Activated T-helper 1 cell treated with anti-CD3 and anti-CD28 coated beads, Interleukin-2, amount 50 U/mL, for 16 hours (primary cell): Measurements from ENCODE around the gene COL4A3.

ENCODE experiments used
- DNase-seq, 2 donors: peaks; one replicate each; pipeline ENCODE4 v3.0.0-alpha.2; 2020; ENCODE audit warnings: low read depth in 1 of 2, low spot score in 1 of 2

Gene COL4A3

DNA sequence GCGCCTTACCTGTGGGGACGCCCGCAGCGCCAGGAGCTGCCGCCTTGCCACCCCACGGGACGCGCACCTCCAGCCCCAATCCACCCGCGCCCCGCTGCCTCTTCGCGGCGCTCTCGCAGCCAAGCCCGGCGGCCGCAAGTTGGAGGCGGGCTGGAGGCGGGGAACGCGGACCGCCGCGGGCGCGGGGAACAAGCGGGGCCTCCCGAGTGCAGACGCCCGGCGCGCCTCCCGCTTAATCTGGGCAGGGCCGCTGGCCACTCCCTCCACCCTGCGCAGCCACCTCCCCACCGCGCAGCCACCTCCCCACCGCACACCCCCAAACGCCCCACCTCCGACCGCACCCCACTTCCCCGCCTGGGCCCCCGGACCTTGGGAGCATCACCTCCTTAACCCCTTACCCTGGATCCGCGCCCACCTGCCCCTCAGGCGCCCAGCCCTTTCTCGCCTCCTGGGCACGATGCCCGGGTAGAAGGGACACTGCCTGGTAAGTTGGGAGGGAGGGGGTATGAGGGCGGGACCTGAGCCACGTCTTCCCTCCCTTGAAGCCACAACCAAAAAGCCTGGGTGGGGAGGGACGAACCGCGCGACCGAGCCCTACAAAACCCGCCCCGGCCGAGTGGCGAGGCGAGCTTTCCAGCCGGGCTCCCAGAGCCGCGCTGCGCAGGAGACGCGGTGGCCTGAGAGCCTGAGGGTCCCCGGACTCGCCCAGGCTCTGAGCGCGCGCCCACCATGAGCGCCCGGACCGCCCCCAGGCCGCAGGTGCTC, at the start of gene COL4A3, which contains the start of gene COL4A4:
Gene COL4A3, plus strand, starts transcription at position 627 of the 765 bp plus-strand sequence. Its CDS starts 103 bp downstream, at position 730.
Gene COL4A4, minus strand, starts transcription at position 208 of the 765 bp plus-strand sequence. CDS start 16,722 bp downstream, outside the sequence.
- DNase-seq = no peak

DNA sequence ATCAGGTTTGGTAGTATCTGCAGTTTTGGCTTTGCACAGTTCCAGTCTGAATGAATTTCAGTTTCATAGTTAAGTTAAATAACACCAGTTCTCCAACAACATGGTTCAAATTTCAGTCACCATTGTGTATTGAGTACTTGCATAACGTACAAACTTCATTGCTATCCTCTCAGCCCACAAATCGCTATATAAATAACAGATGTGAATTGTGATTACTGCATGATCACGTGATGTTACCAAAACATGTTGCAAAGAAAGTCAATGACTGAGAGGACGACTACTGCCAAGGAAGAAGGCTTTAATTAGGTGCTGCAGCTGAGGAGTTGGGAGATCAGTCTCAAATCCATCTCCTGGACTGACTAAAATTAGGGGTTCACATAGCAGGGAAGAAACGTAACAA, 48.7 kb upstream of the COL4A3 start:
- DNase-seq = no peak

DNA sequence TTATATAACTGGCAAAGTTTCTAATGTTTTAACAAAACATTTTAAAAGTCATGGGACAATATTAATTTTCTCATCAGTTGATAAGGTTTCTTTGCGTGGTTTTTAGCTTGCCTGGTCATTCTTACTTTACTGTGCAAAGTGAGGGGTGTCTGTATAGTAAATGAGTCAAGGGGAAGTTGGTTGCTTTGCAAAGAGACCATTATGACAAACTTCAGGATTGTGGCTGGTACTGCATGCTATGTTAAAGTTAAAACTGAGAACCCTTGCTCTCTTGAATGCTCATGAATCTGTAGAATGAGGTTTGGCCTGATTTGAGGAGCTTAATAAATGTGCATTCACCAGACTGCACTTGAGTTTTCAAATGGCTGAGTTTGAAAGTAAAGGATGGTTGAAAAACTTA, 47.4 kb upstream of the COL4A3 start:
- DNase-seq = no peak

DNA sequence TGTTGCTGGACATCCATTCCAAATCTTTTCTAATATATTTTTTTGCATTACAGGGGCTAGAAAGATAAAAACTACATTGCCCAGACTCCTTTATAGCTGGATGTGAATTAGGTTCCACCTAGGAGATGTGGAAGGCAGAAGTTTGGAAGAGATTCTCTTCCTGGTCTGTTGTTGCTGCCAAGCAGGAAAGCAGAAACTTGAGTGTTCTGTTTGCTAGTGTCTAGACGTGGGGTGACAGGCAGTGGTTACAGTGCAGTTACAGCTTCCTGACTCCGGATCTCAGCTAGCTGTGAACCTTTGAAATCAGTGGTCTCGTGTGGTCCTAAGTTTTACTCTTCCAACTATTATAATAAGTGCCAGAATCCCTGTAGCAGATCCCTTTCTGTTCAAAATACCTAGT, 46.6 kb upstream of the COL4A3 start:
- no peak for DNase-seq

DNA sequence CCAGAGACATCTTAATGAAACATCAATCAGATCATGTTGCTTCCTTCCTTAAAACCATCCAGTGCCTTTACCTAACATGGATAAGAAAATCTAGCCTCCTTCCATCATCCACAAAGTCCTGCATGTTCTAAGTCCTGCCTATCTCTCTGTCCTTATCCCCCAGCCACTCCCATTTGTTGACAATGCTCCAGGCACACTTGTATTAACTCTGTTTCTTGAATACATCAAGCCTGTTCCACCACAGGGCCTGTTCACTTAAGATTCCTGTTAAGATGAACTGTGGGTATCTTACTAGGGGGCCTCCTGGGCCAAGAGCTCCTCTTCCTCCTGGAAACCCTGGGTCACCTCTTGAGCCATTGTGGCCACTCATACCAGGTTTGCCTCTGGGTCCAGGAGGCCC, 46.1 kb upstream of the COL4A3 start:
- no peak for DNase-seq

GRCh38 chr2:227123697-227124096, 40.7 kb upstream of the COL4A3 start:
- no peak for DNase-seq

DNA sequence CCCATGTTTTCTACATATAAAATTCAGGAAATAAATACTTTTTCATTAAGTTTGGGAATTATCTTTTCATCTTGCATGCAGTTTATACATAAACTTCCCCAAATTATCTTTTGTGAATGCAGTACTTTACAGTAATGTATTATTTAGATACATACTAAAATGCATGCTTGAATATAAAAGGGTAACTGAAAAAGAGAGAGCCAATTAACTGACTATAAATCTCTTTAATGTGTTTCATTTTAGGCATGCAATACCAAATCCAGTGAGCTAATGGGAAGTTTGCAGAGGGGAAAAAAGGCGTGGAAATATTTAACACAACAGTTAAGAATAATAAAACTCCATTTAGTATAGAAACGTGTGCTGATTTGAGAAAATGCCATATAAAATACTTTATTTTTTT, 39.6 kb upstream of the COL4A3 start:
- DNase-seq = no peak

DNA sequence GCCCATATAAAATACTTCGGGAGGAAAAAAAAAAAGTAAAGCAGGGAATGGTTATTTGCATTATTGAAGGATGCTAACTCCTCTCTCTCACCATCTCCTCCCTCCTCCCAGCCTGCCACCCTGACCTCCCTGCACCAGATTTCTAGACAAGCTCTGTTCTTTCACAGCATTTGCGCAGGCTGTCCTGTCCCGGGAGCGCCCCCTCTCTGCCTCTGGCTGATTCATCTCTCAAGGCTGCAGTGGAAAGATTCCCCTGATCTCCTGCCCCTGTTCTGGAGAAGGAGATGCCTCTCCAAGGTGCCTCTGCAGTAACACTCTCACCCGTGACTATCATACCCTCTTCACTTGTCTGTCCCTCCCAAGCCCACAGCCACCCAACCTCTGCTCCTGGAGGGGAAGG, 38.9 kb upstream of the COL4A3 start:
- no peak for DNase-seq

DNA sequence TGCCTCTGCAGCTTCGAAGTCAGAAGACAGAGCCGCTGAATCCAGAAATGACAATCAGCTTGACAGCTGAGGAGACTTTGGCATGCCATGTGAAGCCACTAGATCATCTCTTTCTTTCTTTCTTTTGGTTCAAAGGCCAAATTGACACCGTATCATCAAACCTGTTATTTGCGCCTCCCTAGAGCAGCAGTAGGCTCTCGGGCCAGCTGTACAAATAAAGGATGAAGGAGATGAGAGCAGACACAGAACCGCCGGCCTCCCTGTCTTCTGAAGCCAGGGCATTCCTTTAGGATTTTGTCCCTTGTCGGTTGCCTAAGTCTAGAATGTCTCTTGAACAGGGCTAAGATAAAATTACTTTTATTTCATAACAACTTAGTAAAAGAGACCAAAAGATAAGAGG, 37.2 kb upstream of the COL4A3 start:
- DNase-seq = no peak

GRCh38 chr2:227130636-227131035, 33.8 kb upstream of the COL4A3 start:
- no peak for DNase-seq

GRCh38 chr2:227132986-227133385, 31.4 kb upstream of the COL4A3 start:
- DNase-seq = no peak

GRCh38 chr2:227134591-227134990, 29.8 kb upstream of the COL4A3 start:
- no peak for DNase-seq

GRCh38 chr2:227141301-227141700, 23.1 kb upstream of the COL4A3 start:
- no peak for DNase-seq

DNA sequence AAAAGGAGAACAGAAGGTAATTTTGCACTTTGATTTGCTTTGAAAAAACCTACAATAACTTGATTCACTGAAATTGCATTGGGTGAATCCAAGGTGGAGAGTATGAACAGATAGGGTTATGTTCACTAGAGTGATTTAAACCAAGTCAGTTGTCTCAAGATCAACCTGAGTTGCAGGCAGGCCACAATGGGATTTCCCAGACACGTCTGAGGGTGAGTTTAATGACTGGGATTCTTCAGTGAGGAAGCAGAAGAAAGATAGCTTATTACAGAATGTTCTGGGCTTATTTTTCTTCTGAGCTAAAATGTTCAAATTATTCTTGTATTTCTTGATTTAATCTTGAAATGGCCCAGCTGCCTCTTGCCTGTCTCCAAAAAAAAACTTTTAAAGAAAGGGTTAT, 20.5 kb upstream of the COL4A3 start:
- DNase-seq = no peak

GRCh38 chr2:227146456-227146855, 18.0 kb upstream of the COL4A3 start:
- no peak for DNase-seq

GRCh38 chr2:227147023-227147422, 17.4 kb upstream of the COL4A3 start:
- DNase-seq = no peak

GRCh38 chr2:227148106-227148505, 16.3 kb upstream of the COL4A3 start:
- no peak for DNase-seq

- no peak for DNase-seq
Observed at GRCh38 chr2:227150222-227150936, 14.0 kb upstream of the COL4A3 start.

DNA sequence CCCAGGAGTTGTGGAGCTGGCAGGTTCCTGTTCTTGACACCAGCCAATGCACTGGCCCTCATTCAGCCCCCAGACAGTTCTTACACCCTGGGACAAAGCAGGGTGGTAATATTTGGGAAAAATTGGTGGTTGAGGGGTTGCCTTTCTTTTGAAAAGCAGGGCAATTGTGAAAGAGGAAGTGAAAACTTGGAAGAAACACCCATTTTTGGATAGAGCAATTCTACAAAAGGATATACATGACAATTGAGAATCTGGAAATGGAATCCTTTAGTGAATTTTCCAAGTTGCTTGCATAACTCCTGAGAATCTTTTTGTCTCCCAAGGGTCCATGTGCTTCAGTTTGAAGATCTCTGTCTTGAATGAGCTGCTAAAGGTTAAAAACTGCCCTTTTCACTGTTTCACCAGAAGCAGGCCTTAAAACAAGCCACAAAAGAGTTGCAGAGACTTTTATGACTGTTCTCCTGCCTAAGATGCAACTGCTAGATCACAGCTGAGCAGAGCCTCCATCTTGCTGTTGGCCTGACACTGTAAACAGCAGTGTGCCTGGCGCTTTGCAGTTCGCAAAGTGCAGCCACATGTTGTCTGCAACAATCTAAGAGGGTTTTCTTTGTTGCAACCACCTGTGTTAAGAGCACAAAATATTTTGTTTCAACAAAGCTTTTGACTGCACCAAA, 12.2 kb upstream of the COL4A3 start:
- no peak for DNase-seq

DNA sequence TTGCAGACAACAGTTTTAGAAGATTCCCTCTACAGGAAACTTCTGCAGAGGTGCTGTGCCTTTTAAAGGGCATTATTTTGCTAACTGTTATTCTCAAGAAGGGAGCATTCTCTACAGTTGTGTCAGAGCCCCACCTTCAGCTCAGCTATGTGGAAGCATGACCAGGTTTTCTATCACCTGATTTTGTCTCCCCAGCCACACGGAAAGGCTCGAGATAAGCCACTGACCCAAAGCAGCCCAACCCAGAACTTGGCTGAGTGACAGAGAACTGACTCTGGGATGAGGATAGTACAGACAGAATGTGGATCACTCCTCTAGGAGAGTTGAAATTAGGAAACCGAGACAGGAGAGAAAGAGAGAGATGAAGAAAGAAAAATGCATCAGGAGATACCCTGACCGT, 11.1 kb upstream of the COL4A3 start:
- DNase-seq = no peak

DNA sequence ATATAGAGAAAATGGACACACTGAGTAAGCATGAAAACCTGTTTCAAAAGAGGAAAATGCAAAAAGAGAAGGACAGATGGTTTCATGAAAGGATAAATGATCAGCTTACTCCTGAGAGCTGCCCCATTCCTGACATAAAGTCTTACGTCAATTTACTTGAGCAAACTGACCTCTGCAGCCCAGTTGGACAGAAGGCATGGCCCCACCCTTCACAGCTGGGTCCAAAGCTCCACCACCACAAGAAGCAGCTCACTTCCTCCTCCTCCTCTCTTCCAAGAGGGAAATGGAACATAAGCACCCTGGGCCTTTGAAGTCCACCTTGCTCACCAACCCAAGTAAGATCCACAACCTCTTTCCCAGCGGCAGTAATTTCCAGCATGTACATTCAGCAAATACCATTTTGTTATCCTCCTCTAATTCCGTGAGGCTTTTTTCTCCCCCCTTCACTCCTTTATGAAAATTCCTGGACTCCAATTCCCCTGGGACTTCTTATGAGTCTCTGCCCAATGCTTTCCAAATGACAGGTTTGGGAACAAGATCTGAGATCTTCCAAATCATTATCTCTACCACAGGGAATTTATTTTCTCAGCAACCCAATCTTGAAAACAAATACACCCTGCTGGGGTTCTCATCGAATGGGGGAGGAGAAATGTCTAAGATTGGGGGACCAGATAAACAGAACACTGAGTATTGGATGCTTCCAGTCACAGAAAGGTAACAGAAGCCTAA, 10.5 kb upstream of the COL4A3 start:
- DNase-seq = no peak
